Fibroblast of the aortic adventitia (primary cell): Measurements from ENCODE around the gene ZNF816. TPM values are rescaled to one million over a fixed set of nuclear protein-coding genes. Genes with fewer than 3 reads are reported as not detected.
"Not testable (repeated sequence)": the region's sequence is repeated elsewhere in the genome, so short reads cannot be mapped to it uniquely, and the experiment has no call there.

Experiments used
- DNase-seq: peaks from one replicate; pipeline ENCODE4 v3.0.0-alpha.2; 2010; ENCODE audit warnings: low read depth
- H3K4me3 ChIP-seq: 2 replicates; pipeline ENCODE4 v1.5.1; 2011; ENCODE audit warnings: low read depth, mild to moderate bottlenecking, control low read depth, low read length, moderate library complexity
- total RNA-seq: library from RNA; depleted of rRNA; stranded (reverse); fragments of >200 nt; gene quantifications from 2 replicates; pipeline ENCODE4 v1.2.3, GENCODE V29; 2012; ENCODE audit warnings: low replicate concordance
- TF ChIP-seq, protein P1 (sequence below): IDR thresholded peaks from 2 replicates; pipeline ENCODE4 v1.5.1; 2011; ENCODE audit warnings: mild to moderate bottlenecking, low read length, control low read depth, inconsistent platforms; ENCODE audit not compliant: insufficient read depth

ZNF816 gene
- total RNA-seq, 1 donor, result 7.4 TPM

DNA sequence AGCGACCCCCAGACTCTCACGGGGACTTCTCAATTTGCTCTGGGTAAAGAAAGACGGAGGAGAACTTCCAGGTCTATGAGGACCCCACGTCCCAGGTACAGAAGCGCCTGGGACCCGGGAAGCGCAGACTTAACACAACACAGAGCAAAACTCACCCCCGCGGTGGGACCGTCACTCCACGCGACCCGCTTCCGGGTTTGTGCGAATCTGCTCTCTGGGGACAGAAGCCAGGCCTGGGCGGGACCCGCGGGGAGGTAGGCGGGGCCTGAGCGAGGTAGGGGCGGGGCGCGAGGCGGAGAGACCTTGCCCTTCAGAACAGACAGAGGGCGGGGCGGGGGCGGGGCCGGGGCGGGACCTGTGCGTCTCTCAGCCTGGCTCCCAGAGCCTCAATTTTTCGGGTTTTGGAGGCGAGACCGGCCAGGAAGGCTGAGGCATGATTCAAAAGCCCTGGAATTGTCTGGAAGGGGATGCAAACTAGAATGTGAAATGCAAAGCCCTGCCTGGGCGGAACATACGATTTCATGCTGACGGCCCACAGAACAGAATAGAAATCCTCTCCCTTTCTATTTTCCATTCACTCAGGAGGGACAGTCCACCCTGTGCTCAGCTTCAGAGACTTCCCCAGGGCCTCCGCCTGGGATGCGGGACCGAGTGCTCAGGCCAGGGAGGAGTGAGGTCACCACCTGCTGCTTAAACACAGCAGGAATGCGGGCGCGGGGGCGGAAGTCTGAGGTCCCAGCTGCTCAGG, 20.1 kb downstream of the ZNF816 start:
- TF ChIP-seq, protein P1, sequence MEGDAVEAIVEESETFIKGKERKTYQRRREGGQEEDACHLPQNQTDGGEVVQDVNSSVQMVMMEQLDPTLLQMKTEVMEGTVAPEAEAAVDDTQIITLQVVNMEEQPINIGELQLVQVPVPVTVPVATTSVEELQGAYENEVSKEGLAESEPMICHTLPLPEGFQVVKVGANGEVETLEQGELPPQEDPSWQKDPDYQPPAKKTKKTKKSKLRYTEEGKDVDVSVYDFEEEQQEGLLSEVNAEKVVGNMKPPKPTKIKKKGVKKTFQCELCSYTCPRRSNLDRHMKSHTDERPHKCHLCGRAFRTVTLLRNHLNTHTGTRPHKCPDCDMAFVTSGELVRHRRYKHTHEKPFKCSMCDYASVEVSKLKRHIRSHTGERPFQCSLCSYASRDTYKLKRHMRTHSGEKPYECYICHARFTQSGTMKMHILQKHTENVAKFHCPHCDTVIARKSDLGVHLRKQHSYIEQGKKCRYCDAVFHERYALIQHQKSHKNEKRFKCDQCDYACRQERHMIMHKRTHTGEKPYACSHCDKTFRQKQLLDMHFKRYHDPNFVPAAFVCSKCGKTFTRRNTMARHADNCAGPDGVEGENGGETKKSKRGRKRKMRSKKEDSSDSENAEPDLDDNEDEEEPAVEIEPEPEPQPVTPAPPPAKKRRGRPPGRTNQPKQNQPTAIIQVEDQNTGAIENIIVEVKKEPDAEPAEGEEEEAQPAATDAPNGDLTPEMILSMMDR, result no peak
- DNase-seq, result peak; percentile 73
- H3K4me3 ChIP-seq, result peak overlapping the region; percentile 83

DNA sequence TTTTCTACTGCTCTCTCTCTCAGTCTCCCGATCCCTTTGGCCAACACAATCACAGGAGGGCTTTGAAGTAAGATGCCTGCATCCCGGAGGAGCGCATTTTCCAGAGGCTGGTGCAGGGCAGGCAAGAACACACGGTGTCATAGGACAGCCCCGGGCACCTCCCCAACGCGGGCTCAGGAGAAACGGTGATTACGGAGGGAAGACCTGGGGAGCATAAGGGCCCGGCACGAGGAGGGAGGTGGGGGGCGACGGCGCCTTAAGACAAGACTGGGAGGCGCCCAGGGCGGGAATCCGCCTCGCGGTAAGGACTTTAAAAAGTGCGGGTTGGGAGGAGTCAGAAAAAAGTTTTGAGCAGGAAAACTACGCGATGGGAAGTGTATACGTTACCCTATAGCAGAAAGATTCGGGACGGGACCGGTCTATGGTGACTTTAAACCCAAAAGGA, 20.7 kb downstream of the ZNF816 start:
- DNase-seq, result peak; percentile 27
- H3K4me3 ChIP-seq, result peak overlapping the region; percentile 83
- TF ChIP-seq, protein P1, result no peak

DNA sequence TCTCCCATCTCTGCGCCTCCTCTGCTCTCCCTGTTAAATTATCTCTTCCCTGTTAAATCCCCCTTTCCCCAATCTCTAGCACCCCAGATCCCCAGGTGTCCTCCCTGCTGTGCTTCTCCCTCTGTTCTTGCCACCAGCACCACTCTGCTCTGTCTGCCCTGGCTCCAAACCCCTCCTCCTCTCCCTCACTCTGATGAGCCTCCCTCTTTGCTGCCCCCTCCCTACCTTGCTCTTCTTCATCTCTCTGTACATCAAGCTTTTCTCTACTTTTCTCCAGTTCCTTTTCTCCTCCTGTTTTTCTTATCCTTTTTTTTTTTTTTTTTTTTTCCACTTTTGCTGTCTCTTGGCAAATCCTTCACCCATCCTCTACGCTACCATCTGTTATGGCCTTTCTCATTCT, 21.2 kb downstream of the ZNF816 start:
- DNase-seq, result not testable (repeated sequence)
- peak overlapping the region; percentile 83 for H3K4me3 ChIP-seq

DNA sequence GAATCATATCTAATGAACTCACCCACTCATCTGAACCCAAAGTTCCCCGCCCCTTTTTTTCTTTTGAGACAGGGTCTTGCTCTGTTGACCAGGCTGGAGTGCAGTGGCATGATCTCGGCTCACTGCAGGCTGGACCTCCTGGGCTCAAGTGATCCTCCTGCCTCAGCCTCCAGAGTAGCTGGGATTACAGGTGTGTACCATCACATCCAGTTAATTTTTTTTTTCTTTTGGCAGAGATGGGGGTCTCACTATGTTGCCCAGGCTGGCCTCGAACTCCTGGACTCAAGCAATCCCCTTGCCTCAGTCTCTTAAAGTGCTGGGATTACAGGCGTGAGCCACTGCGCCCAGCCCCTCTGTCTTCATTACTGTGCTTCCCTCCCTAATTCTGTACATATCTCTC, 21.8 kb downstream of the ZNF816 start:
- H3K4me3 ChIP-seq, DNase-seq: not testable (repeated sequence)

DNA sequence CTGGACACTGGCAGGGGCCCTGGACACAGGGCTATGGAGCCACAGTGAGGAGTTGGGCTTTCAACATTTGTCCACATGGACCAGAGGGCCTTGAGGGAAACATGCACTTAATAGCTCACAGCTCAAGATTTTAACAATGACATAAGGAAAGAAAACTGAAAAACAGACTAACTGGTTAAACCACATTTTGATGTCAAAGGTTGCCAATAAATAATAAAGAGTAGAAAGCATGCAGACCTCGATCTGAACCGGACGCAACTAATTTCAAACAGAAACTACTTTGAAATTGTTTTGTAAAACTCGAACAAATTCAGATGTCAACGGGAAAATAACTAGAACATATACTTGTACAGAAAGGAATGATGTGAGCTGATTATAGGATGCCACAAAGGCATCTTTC, 23.9 kb downstream of the ZNF816 start:
- TF ChIP-seq, protein P1, result no peak
- no peak for DNase-seq

DNA sequence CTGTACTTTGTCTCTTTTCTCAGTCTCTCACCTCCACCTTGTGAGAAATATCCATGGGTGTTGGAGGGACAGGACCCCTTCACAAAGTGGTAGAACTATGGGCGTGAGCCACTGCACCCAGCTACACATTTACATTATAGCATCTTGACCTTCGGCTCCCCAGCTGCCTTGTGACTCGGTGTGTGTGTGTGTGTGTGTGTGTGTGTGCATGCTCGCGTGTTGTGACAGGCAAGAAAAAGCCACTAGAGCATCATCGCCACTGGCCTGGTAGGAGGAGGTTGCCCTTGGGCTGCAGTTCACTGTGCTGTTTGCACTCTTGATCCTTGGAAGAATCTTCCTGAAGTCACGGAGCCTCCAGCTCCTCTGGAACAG, 25.7 kb downstream of the ZNF816 start:
- no peak for DNase-seq
- H3K4me3 ChIP-seq, result no peak overlapping the region
- TF ChIP-seq, protein P1, result no peak

More for the DNA sequence above, 23.9 kb downstream of the ZNF816 start:
- H3K4me3 ChIP-seq, result no peak overlapping the region

DNA sequence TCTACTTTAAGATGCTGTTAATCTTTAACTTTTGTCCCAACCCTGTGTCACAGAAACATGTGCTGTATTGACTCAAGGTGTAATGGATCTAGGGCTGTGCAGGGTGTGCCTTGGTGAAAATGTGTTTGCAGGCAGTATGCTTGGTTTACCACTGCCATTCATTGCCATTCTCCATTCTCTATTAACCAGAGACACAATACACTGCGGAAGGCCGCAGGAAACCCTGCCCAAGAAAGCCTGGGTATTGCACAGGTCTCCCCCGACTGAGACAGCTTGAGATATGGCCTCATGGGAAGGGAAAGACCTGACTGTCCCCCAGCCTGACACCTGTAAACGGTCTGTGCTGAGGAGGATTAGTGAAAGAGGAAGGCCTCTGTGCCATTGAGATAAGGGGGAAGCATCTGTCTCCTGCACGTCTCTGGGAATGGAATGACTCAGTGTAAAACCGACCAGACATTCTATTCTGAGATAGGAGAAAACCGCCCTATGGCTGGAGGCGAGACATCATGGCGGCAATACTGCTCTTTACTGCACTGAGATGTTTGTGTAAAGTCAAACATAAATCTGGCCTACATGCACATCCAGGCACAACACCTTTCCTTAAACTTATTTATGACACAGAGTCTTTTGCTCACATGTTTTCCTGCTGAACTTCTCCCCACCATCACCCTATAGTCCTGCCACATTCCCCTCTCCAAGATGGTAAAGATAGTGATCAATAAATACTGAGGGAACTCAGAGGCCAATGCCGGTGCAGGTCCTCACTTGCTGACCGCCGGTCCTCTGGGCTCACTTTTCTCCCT, 26.3 kb downstream of the ZNF816 start:
- no peak overlapping the region for H3K4me3 ChIP-seq
- TF ChIP-seq, protein P1, result no peak
- no peak for DNase-seq
